ENCODE results near the gene KRT26. TPM values are rescaled to one million over a fixed set of nuclear protein-coding genes. Genes with fewer than 3 reads are reported as not detected.

The KRT26 gene
- total RNA-seq, 4 donors from 2014 or later, result not detected

DNA sequence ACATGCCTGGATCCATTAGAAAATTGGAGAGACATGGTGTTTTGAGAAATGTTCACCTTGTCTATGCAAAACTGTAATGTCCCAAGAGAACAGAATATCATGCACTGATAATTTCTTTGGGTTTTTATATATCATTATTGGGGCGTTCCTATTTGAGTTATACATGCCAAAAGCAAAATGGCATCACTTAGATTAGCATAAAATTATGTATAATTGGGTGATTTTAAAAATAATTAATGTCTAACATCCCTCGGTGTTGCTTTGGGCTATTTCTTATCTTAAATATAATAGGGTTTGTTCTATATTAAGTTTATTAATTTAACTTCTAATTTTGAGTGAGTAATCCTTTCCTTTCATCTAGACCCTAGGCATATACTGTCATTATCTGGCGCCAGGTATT, 27.9 kb upstream of the KRT26 start, which contains the start of gene KRT28:
KRT28 (minus strand) TSS at position 101 of the 400 bp plus-strand sequence; CDS start at position 35, 66 bp downstream.
- Histone ChIP-seq H3K4me1 (no peaks in the 10 kb centered on the region), H3K27me3 (peaks cover 0 to 45% (median 0%) of the 10 kb centered on the region in 4 donors), H3K9me3 (no peaks in the 10 kb centered on the region), H3K36me3 (no peaks in the 10 kb centered on the region), H3K4me3 (no peak within 1 kb of the TSS), H3K27ac (replicated peaks in 1 of 4) (no peak within 1 kb of the TSS)
- TF ChIP-seq, protein P1, sequence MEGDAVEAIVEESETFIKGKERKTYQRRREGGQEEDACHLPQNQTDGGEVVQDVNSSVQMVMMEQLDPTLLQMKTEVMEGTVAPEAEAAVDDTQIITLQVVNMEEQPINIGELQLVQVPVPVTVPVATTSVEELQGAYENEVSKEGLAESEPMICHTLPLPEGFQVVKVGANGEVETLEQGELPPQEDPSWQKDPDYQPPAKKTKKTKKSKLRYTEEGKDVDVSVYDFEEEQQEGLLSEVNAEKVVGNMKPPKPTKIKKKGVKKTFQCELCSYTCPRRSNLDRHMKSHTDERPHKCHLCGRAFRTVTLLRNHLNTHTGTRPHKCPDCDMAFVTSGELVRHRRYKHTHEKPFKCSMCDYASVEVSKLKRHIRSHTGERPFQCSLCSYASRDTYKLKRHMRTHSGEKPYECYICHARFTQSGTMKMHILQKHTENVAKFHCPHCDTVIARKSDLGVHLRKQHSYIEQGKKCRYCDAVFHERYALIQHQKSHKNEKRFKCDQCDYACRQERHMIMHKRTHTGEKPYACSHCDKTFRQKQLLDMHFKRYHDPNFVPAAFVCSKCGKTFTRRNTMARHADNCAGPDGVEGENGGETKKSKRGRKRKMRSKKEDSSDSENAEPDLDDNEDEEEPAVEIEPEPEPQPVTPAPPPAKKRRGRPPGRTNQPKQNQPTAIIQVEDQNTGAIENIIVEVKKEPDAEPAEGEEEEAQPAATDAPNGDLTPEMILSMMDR (IDR thresholded peaks at IDR 0.05), result no peak
- TF ChIP-seq POLR2A (IDR thresholded peaks at IDR 0.05; ENCODE audit: low read depth) (no peak), EP300 (IDR thresholded peaks at IDR 0.05) (no peak), POLR2AphosphoS5 (IDR thresholded peaks at IDR 0.05) (no peak)
- 78% methylated on average over 3 of the region's 3 CpGs for WGBS
- intact Hi-C loops (cut with DNase I), result loop anchor here (5.0 to 10.0 kb wide), 4 partner anchors 105 to 862 kb away; no protein-coding TSS in a partner anchor
- DNase-seq (ENCODE audit: extremely low spot score), result no peak

DNA sequence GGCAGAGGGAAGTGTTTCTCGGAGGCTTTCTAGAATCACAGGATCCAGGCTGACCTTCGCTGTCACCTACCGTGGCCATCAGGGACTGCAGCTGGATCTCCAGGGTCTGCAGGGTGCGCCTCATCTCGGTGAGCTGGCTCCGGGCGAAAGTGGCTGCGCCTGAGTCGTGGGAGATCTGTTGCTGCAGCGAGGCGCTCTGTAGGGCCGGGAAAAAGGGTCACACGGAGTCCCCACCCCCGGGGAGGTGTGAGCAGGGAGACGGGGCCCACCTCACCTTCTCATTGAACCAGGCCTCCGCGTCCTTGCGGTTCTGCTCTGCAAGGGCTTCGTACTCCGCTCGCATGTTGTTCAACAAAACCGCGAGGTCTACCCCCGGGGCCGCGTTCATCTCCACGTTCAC, 24.8 kb upstream of the KRT26 start:
- Histone ChIP-seq H3K36me3 (no peaks in the 10 kb centered on the region), H3K27me3 (peaks cover 0 to 49% (median 0%) of the 10 kb centered on the region in 4 donors), H3K27ac (replicated peaks in 1 of 4) (no peak overlapping the region), H3K9me3 (no peaks in the 10 kb centered on the region), H3K4me1 (peaks cover 0 to under 1% (median 0%) of the 10 kb centered on the region in 4 donors), H3K4me3 (no peak overlapping the region)
- no peak for DNase-seq (ENCODE audit: extremely low spot score)
- WGBS, result 71% methylated on average over 27 of the region's 27 CpGs
- intact Hi-C loops (cut with DNase I), result no loop called here
- no peak for TF ChIP-seq EP300 (IDR thresholded peaks at IDR 0.05)
- no peak for TF ChIP-seq POLR2A (IDR thresholded peaks at IDR 0.05; ENCODE audit: low read depth)
- no peak for TF ChIP-seq POLR2AphosphoS5 (IDR thresholded peaks at IDR 0.05)
- TF ChIP-seq, protein P1 (IDR thresholded peaks at IDR 0.05), result no peak

DNA sequence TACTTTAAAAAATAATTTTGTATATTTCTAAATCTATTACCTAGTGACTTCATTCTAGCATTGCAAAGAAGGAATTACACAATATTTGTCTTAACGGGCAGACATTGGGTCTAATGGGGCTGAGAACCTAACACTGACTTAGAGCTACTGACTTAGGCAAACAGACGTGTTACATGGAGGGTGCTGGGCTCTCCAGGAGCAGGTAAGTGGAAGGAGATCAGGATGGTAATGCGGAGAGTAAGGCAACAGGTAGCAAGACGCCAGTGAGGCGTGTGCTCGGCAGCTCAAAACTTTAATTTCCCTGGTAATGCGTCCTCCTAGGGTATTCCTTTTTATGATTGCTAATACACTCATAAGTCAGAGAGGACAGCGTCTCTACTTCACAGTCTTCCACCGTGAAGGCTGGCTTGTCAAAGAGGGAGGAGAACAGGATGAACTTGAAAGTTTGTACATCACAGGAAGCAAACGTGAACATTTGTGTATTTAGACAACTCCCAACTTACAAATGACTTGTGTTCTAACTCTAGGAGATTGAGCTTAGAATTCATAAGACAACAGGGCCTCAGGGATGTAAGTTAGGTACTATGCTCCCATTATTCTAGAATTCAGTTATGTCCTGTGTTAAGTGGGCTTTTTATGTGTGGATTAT, 23.1 kb upstream of the KRT26 start:
- Histone ChIP-seq H3K27ac (replicated peaks in 1 of 4) (no peak overlapping the region), H3K4me3 (no peak overlapping the region), H3K9me3 (no peaks in the 10 kb centered on the region), H3K4me1 (peaks cover 0 to 6% (median 0%) of the 10 kb centered on the region in 4 donors), H3K27me3 (peaks cover 0 to 48% (median 0%) of the 10 kb centered on the region in 4 donors), H3K36me3 (no peaks in the 10 kb centered on the region)
- TF ChIP-seq POLR2A (IDR thresholded peaks at IDR 0.05; ENCODE audit: low read depth), result no peak
- no peak for TF ChIP-seq POLR2AphosphoS5 (IDR thresholded peaks at IDR 0.05)
- TF ChIP-seq EP300 (IDR thresholded peaks at IDR 0.05), result no peak
- TF ChIP-seq, protein P1 (IDR thresholded peaks at IDR 0.05), result no peak
- intact Hi-C loops (cut with DNase I), result no loop called here
- no peak for DNase-seq (ENCODE audit: extremely low spot score)
- WGBS, result 79% methylated on average over 10 of the region's 10 CpGs

DNA sequence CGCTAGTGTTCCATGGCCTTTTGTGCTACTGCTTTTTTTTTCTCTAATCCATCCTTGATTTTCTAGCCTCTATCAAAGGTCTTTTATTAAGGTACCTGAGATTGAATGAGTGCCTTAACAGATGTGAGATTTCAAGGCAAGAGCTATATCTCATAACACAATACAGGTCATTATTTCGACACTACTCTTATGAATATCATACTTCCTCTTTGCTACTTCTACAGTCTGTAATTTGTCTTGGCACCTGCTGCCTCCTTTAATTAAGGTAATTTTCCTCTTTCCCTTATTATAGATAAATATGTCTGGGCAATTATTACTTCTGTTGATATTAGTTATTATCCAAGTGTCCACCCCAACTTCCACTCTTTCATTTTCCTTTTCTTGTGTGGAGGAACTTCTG, 22.5 kb upstream of the KRT26 start:
- DNase-seq (ENCODE audit: extremely low spot score), result no peak
- H3K9me3 ChIP-seq, result no peaks in the 10 kb centered on the region
- intact Hi-C loops (cut with DNase I), result no loop called here
- H3K36me3 ChIP-seq, result no peaks in the 10 kb centered on the region
- H3K4me3 ChIP-seq, result no peak overlapping the region
- peaks cover 0 to 43% (median 0%) of the 10 kb centered on the region in 4 donors for H3K27me3 ChIP-seq
- WGBS, result 80% methylated on average over 2 of the region's 2 CpGs
- H3K4me1 ChIP-seq, result peaks cover 0 to 6% (median 0%) of the 10 kb centered on the region in 4 donors
- H3K27ac ChIP-seq (replicated peaks in 1 of 4), result no peak overlapping the region
- TF ChIP-seq, protein P1 (IDR thresholded peaks at IDR 0.05), result no peak
- TF ChIP-seq POLR2AphosphoS5 (IDR thresholded peaks at IDR 0.05) (no peak), POLR2A (IDR thresholded peaks at IDR 0.05; ENCODE audit: low read depth) (no peak), EP300 (IDR thresholded peaks at IDR 0.05) (no peak)
